DND-41 (cell line): ENCODE results near the gene MSI2.

ENCODE experiments used
- EZH2 ChIP-seq: IDR thresholded peaks from 3 replicates; pipeline ENCODE4 v1.6.1; 2012; ENCODE audit warnings: borderline replicate concordance, low read depth, mild to moderate bottlenecking, moderate library complexity, low read length, inconsistent platforms; ENCODE audit not compliant: severe bottlenecking
- TF ChIP-seq, protein P1 (sequence below): IDR thresholded peaks from 2 replicates; pipeline ENCODE4 v1.5.1; 2012; ENCODE audit warnings: borderline replicate concordance, low read length, moderate library complexity, mild to moderate bottlenecking; ENCODE audit not compliant: poor library complexity, severe bottlenecking; ENCODE audit errors: extremely low read depth

DNA sequence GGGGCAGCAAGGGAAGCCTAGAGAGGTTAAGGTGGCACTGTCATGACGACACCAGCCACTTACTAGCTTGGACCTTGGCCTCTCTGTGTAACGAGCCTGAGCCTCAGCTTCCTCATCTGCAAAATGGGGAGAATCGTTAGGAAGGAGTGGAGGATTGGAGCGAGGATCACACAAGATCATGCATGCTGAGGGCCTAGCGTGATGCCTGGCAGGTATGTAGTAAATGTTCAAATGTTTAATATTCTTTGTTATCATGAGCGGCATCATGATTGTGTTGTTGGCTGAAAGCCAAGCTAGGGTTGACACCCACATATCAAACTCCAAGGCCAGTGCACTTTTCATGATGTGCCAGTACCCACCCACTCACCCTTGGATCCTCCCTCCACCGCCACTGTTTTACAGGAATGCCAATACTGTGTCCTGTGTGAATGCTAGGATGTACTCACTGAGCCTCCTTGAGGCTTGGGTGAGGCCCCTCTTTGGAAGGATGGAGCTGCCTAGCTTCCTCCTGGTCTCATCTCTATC is 192.5 kb downstream of the MSI2 start:
- TF ChIP-seq, protein P1, sequence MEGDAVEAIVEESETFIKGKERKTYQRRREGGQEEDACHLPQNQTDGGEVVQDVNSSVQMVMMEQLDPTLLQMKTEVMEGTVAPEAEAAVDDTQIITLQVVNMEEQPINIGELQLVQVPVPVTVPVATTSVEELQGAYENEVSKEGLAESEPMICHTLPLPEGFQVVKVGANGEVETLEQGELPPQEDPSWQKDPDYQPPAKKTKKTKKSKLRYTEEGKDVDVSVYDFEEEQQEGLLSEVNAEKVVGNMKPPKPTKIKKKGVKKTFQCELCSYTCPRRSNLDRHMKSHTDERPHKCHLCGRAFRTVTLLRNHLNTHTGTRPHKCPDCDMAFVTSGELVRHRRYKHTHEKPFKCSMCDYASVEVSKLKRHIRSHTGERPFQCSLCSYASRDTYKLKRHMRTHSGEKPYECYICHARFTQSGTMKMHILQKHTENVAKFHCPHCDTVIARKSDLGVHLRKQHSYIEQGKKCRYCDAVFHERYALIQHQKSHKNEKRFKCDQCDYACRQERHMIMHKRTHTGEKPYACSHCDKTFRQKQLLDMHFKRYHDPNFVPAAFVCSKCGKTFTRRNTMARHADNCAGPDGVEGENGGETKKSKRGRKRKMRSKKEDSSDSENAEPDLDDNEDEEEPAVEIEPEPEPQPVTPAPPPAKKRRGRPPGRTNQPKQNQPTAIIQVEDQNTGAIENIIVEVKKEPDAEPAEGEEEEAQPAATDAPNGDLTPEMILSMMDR: no peak
- TF ChIP-seq EZH2: no peak
